ENCODE data around the gene TSC2. TPM values are rescaled to one million over a fixed set of nuclear protein-coding genes. Genes with fewer than 3 reads are reported as not detected.

The TSC2 gene
- polyA plus RNA-seq, 3 donors: 39.6 to 60.5 (median 46.8) TPM

- no peak overlapping the region for H3K27ac ChIP-seq (ENCODE audit: low read depth, low read length)
- WGBS, 3 donors: 91 to 92% (median 92%) methylated on average over 15 to 19 of the region's 19 CpGs
Measured at GRCh38 chr16:2056681-2057407, 9.1 kb downstream of the TSC2 start.

- WGBS, 3 donors: 90 to 91% (median 90%) methylated on average over 9 to 10 of the region's 10 CpGs
- no peak overlapping the region for H3K27ac ChIP-seq (ENCODE audit: low read depth, low read length)
Measured at GRCh38 chr16:2057438-2057837, 9.7 kb downstream of the TSC2 start.

DNA sequence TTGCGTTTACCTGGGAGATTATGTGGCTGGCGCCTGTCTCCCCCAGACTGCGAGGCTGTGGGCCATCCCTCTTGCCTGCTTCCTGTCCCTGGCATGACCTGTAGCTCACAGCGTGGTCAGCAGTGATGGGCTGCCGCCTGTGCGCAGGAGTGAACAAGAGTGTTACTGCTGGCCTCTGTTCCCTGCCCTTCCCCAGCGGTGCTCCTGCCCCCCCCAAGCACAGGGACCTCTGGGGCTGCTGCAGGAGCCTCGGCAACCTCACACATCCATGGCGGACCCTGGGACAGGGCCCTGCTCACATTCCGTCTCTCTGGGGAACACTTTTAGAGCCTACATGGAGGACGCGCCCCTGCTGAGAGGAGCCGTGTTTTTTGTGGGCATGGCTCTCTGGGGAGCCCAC lies 10.6 kb downstream of the TSC2 start:
- WGBS, 3 donors: 90 to 94% (median 92%) methylated on average over 13 of the region's 13 CpGs
- no peak overlapping the region for H3K27ac ChIP-seq (ENCODE audit: low read depth, low read length)

DNA sequence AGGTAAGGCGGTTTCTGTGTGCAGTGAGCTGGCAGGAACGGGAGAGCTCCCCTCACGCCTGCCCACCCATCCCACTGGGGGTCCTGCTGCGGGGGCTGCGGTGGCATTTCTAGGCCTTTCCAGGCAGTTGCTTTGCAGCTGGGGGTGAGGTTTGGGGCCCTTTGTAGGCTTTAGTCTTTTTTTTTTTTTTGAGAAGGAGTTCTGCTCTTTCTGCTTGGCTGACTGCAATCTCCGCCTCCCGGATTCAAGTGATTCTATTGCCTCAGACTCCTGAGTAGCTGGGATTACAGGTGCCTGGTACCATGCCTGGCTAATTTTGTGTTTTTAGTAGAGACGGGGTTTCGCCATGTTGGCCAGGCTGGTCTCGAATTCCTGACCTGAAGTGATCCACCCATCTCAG lies 11.1 kb downstream of the TSC2 start:
- H3K27ac ChIP-seq (ENCODE audit: low read depth, low read length): no peak overlapping the region
- 95 to 97% (median 95%) methylated on average over 10 of the region's 10 CpGs for WGBS, 3 donors

- H3K27ac ChIP-seq (ENCODE audit: low read depth, low read length): no peak overlapping the region
- 83 to 92% (median 92%) methylated on average over 17 of the region's 17 CpGs for WGBS, 3 donors
Measured at GRCh38 chr16:2060346-2060745, 12.6 kb downstream of the TSC2 start.

DNA sequence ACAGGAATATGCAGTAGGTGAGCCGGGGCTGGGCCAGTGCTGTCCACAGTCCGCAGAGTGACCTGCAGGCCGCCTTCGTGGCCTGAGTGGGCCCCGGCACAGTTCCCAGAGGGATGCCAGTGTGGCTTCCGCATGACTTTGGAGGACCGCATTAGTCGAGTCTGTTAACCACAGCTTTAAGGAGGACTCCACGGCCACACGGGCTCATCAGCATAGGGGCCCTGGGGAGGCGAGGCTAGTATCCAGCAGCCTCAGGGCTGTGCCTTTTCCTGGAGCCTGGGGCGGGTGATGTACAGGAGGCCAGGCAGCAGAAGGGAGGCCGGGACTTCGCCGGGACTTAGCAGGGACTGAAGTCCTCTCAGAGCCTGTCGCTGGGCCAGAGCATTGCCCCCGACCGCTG lies 13.2 kb downstream of the TSC2 start:
- no peak overlapping the region for H3K27ac ChIP-seq (ENCODE audit: low read depth, low read length)
- 95 to 98% (median 98%) methylated on average over 18 of the region's 18 CpGs for WGBS, 3 donors

DNA sequence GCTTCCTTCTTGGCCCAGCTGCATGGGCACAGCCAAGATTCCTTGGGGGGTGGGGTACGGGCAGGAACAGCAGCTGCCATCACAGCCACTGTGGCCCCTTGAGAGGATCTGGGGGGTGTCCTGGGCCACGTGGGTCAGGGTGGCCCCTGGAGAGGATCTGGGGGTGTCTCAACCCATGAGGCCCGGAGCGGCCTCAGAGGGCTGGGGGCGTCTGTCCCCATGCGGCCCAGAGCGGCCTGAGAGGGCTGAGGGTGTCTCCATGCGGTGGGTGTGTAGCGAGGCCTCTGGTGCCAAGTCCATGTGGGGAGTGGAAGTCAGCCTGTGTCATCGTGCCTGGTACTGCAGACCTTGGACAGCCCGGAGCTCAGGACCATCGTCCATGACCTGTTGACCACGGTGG lies 13.7 kb downstream of the TSC2 start:
- WGBS, 3 donors: 91 to 92% (median 91%) methylated on average over 12 to 13 of the region's 13 CpGs
- no peak overlapping the region for H3K27ac ChIP-seq (ENCODE audit: low read depth, low read length)

GRCh38 chr16:2062801-2063200 lies 15.0 kb downstream of the TSC2 start:
- 96 to 97% (median 96%) methylated on average over 24 to 28 of the region's 28 CpGs for WGBS, 3 donors
- H3K27ac ChIP-seq (ENCODE audit: low read depth, low read length): no peak overlapping the region

DNA sequence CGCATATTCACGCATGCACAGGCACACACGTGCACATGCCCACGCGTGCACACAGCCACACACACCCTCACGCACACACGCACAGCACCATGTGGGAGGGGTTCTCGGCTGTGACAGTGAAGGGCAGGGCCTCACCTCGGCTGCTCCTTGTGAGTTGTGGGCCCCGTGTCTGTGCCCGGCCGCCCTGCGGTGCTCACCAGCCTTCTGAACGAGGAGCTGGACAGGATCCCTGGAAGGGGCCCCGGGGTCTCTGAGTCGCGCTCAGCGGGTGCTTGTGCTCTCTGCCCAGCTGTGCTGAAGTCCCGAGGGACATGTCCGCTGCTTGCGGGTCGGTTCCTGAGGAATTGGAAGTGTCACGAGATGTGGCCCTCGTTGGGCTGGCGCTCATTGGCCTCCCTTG lies 16.1 kb downstream of the TSC2 start:
- no peak overlapping the region for H3K27ac ChIP-seq (ENCODE audit: low read depth, low read length)
- 89 to 92% (median 90%) methylated on average over 25 of the region's 25 CpGs for WGBS, 3 donors

GRCh38 chr16:2064368-2064945 lies 16.7 kb downstream of the TSC2 start:
- 91 to 95% (median 93%) methylated on average over 16 of the region's 16 CpGs for WGBS, 3 donors
- no peak overlapping the region for H3K27ac ChIP-seq (ENCODE audit: low read depth, low read length)

DNA sequence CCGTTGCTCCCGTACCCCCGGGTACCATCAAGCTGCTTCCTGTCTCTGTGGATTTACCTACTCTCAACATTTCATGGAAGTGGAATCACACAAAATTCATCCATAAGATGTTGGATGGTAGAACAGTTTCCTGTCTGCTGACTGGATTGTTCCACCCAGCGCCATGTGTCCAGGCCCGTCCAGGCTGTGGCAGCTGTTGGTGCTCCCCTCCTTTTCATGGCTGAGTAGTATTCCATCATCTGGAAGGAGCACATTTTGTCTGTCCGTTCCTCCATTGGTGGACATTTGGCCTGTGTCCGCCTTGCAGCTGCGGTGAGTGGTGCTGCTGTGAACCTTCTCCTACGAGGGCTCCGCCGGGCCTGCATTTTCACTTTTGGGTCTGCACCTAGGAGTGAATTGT lies 18.4 kb downstream of the TSC2 start:
- no peak overlapping the region for H3K27ac ChIP-seq (ENCODE audit: low read depth, low read length)
- 95 to 98% (median 95%) methylated on average over 11 of the region's 11 CpGs for WGBS, 3 donors

GRCh38 chr16:2070576-2071453 lies 23.0 kb downstream of the TSC2 start:
- WGBS, 3 donors: 90 to 95% (median 91%) methylated on average over 27 to 29 of the region's 29 CpGs
- no peak overlapping the region for H3K27ac ChIP-seq (ENCODE audit: low read depth, low read length)

GRCh38 chr16:2071454-2072202 lies 23.8 kb downstream of the TSC2 start:
- WGBS, 3 donors: 72 to 85% (median 74%) methylated on average over 34 of the region's 34 CpGs
- H3K27ac ChIP-seq (ENCODE audit: low read depth, low read length): no peak overlapping the region

GRCh38 chr16:2072926-2073325 lies 25.1 kb downstream of the TSC2 start:
- WGBS, 3 donors: 85 to 91% (median 88%) methylated on average over 8 of the region's 8 CpGs
- H3K27ac ChIP-seq (ENCODE audit: low read depth, low read length): no peak overlapping the region

DNA sequence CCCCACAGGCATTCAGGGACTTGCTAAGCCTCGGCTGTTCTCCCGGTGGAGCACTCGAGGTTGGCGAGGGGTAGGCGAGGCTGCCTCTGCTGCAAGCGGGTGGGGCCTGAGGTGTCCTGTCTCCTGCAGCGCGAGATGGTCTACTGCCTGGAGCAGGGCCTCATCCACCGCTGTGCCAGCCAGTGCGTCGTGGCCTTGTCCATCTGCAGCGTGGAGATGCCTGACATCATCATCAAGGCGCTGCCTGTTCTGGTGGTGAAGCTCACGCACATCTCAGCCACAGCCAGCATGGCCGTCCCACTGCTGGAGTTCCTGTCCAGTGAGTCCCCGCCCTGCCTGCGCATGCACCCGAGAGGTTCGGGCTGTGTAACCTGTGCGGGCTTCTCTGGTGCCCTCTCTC lies 26.3 kb downstream of the TSC2 start:
- 94 to 96% (median 95%) methylated on average over 20 of the region's 20 CpGs for WGBS, 3 donors
- no peak overlapping the region for H3K27ac ChIP-seq (ENCODE audit: low read depth, low read length)

- no peak overlapping the region for H3K27ac ChIP-seq (ENCODE audit: low read depth, low read length)
- 93 to 98% (median 96%) methylated on average over 24 of the region's 24 CpGs for WGBS, 3 donors
Measured at GRCh38 chr16:2075631-2076030, 27.8 kb downstream of the TSC2 start.

DNA sequence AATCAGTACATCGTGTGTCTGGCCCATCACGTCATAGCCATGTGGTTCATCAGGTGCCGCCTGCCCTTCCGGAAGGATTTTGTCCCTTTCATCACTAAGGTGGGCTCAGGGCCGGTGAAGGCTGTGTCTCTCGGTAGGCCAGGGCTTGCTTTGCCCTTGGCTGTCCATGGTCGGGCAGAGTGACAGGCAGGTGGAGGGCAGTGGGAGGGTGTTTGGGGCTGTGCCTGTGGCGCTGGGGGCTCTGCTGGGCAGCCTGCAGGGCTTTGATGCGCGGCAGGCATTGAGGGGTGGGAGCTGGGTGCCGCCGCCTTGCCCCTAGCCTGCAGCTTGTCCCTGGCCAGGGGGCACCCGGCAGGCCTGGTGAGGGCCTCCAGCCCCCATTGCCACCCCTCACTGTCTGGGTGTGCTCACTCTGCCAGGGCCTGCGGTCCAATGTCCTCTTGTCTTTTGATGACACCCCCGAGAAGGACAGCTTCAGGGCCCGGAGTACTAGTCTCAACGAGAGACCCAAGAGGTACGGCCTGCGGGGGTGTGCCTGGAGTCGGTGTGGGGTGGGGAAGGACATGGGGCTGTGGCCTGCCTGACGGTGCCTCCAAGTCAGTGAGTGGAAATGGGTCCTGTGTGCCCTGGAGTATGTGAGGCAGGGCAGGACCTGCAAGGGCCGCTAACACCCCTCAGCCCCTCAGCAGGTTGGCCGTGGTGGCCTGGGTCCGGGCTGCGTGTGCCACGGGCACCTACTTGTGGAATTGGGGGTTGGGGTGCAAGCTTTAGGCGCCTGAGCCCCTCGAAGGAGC lies 28.5 kb downstream of the TSC2 start:
- WGBS, 3 donors: 94 to 95% (median 95%) methylated on average over 28 of the region's 28 CpGs
- H3K27ac ChIP-seq (ENCODE audit: low read depth, low read length): no peak overlapping the region

- no peak overlapping the region for H3K27ac ChIP-seq (ENCODE audit: low read depth, low read length)
- 88 to 92% (median 91%) methylated on average over 17 of the region's 17 CpGs for WGBS, 3 donors
Measured at GRCh38 chr16:2077016-2077415, 29.2 kb downstream of the TSC2 start.
